Measurements from ENCODE around the gene MIF. TPM values are rescaled to one million over a fixed set of nuclear protein-coding genes. Genes with fewer than 3 reads are reported as not detected.
A peak's percentile ranks its signal among the peaks of the same experiment; 100 is the strongest.

Gene MIF
- total RNA-seq, 1 experiment from 2014 or later: 313 TPM

- DNase-seq (ENCODE audit: low read depth): no peak
Measured at GRCh38 chr22:23875801-23876200, 18.4 kb upstream of the MIF start.

GRCh38 chr22:23877566-23877965 lies 16.6 kb upstream of the MIF start:
- no peak for DNase-seq (ENCODE audit: low read depth)

- no peak for DNase-seq (ENCODE audit: low read depth)
Measured at GRCh38 chr22:23878219-23878618, 16.0 kb upstream of the MIF start.

GRCh38 chr22:23882370-23882769 lies 11.8 kb upstream of the MIF start:
- DNase-seq (ENCODE audit: low read depth): no peak

- no peak for DNase-seq (ENCODE audit: low read depth)
Measured at GRCh38 chr22:23883658-23884057, 10.5 kb upstream of the MIF start.

GRCh38 chr22:23884140-23884539 lies 10.0 kb upstream of the MIF start:
- no peak for DNase-seq (ENCODE audit: low read depth)

GRCh38 chr22:23888615-23889401 lies 5.4 kb upstream of the MIF start:
- DNase-seq (ENCODE audit: low read depth): peak; percentile 38

GRCh38 chr22:23889620-23890019 lies 4.6 kb upstream of the MIF start:
- no peak for DNase-seq (ENCODE audit: low read depth)

- DNase-seq (ENCODE audit: low read depth): no peak
Measured at GRCh38 chr22:23891726-23892125, 2.5 kb upstream of the MIF start.

GRCh38 chr22:23892130-23892529 lies 2.1 kb upstream of the MIF start:
- no peak for DNase-seq (ENCODE audit: low read depth)

GRCh38 chr22:23892706-23893105 lies 1.5 kb upstream of the MIF start:
- no peak for DNase-seq (ENCODE audit: low read depth)

- no peak for DNase-seq (ENCODE audit: low read depth)
Measured at GRCh38 chr22:23893121-23893944, 850 bp upstream of the MIF start.

GRCh38 chr22:23894710-23895598 lies 771 bp downstream of the MIF start:
- peak; percentile 49 for DNase-seq (ENCODE audit: low read depth)

GRCh38 chr22:23895599-23896144 lies 1.5 kb downstream of the MIF start:
- no peak for DNase-seq (ENCODE audit: low read depth)

GRCh38 chr22:23896166-23896522 lies 2.0 kb downstream of the MIF start:
- DNase-seq (ENCODE audit: low read depth): no peak

- no peak for DNase-seq (ENCODE audit: low read depth)
Measured at GRCh38 chr22:23896523-23897186, 2.5 kb downstream of the MIF start.

- DNase-seq (ENCODE audit: low read depth): no peak
Measured at GRCh38 chr22:23897320-23897719, 3.1 kb downstream of the MIF start.

- no peak for DNase-seq (ENCODE audit: low read depth)
Measured at GRCh38 chr22:23898006-23898974, 4.1 kb downstream of the MIF start.

- DNase-seq (ENCODE audit: low read depth): no peak
Measured at GRCh38 chr22:23899042-23899745, 5.0 kb downstream of the MIF start.
